Caco-2 (cell line): Measurements from ENCODE around the gene CFAP299. TPM values are rescaled to one million over a fixed set of nuclear protein-coding genes. Genes with fewer than 3 reads are reported as not detected.

Experiments
- BruUV-seq: library from RNA; stranded (reverse); fragments of 400-500 nt; replicated peaks from 2 replicates; lab custom pipeline; 2021; lab: Mats Ljungman, UMichigan
- CTCF ChIA-PET: fragments of 300-600 bp; sonication (Branson Sonifier 250); formaldehyde crosslinking; loops from one replicate; lab custom pipeline; 2022; ENCODE audit warnings: antibody characterized with exemption; lab: Charles Lee
- POLR2A ChIA-PET: fragments of 300-600 bp; sonication (Branson Sonifier 250); formaldehyde crosslinking; loops from one replicate; lab custom pipeline; 2022; ENCODE audit warnings: antibody characterized with exemption; lab: Charles Lee
- DNase-seq, 2 experiments: peaks; one replicate each; pipeline versions ENCODE4 v3.0.0 to v3.0.0-alpha.2; 2020 to 2022
- H3K27me3 ChIP-seq: replicated peaks from 2 replicates; pipeline ENCODE4 v1.6.0; 2011; ENCODE audit warnings: low read length; ENCODE audit not compliant: control insufficient read depth, insufficient read depth
- H3K36me3 ChIP-seq: 2 replicates; pipeline ENCODE4 v1.5.1; 2011; ENCODE audit warnings: low read length; ENCODE audit not compliant: control insufficient read depth, insufficient read depth
- H3K4me1 ChIP-seq: fragments of 250-450 bp; sonication (Bioruptor Pico); 2 replicates; pipeline ENCODE4 v1.5.1; 2020; ENCODE audit warnings: mild to moderate bottlenecking
- H3K4me3 ChIP-seq: 2 replicates; pipeline ENCODE4 v1.5.1; 2011; ENCODE audit warnings: low read depth, mild to moderate bottlenecking, control low read depth, low read length
- H3K9me3 ChIP-seq: fragments of 250-450 bp; sonication (Bioruptor Pico); 2 replicates; pipeline ENCODE4 v1.5.1; 2020; ENCODE audit warnings: mild to moderate bottlenecking, moderate library complexity
- H3K27ac Mint-ChIP-seq: one replicate; pipeline ENCODE4 v1.8.0; 2022; ENCODE audit warnings: mixed read lengths; ENCODE audit not compliant: unreplicated experiment
- H3K27me3 Mint-ChIP-seq: one replicate; pipeline ENCODE4 v1.8.0; 2022; ENCODE audit warnings: mixed read lengths; ENCODE audit not compliant: insufficient read depth, unreplicated experiment
- H3K36me3 Mint-ChIP-seq: one replicate; pipeline ENCODE4 v1.8.0; 2022; ENCODE audit warnings: mild to moderate bottlenecking, mixed read lengths; ENCODE audit not compliant: insufficient read depth, unreplicated experiment
- H3K4me1 Mint-ChIP-seq: one replicate; pipeline ENCODE4 v1.8.0; 2022; ENCODE audit warnings: low read depth, mixed read lengths; ENCODE audit not compliant: unreplicated experiment
- H3K4me3 Mint-ChIP-seq: one replicate; pipeline ENCODE4 v1.8.0; 2022; ENCODE audit warnings: mild to moderate bottlenecking, moderate library complexity, mixed read lengths; ENCODE audit not compliant: unreplicated experiment
- H3K9me3 Mint-ChIP-seq: one replicate; pipeline ENCODE4 v1.8.0; 2022; ENCODE audit warnings: mixed read lengths; ENCODE audit not compliant: unreplicated experiment
- CTCF ChIP-seq, 2 experiments: fragments of 200-600 bp in 1 of 2; IDR thresholded peaks; 1 replicate in 1 of 2; 2 replicates in 1 of 2; pipeline versions ENCODE4 v1.5.1 to v1.8.0; 2011 to 2022; ENCODE audit warnings: antibody characterized with exemption in 1 of 2, control low read depth in 1 of 2, inconsistent platforms in 1 of 2, low read depth in 1 of 2, low read length in 1 of 2, mild to moderate bottlenecking in 1 of 2, moderate library complexity in 1 of 2; ENCODE audit not compliant: insufficient read depth in 1 of 2, severe bottlenecking in 1 of 2, unreplicated experiment in 1 of 2
- intact Hi-C: fragments of 100-400 bp; cut with micrococcal nuclease; formaldehyde crosslinking; loops from one replicate; pipeline ENCODE4 v1.10.0; 2022; ENCODE audit not compliant: unreplicated experiment
- total RNA-seq: library from RNA; stranded (reverse); gene quantifications from 2 replicates; pipeline ENCODE4 v1.2.3, GENCODE V29; 2022

CFAP299 gene
- total RNA-seq, 1 experiment from 2014 or later, result not detected

GRCh38 chr4:80913381-80913780 is 577.9 kb downstream of the CFAP299 start:
- H3K4me3 Mint-ChIP-seq, result no peak overlapping the region
- intact Hi-C loops, result no loop called here
- Histone ChIP-seq H3K27me3 (no peaks in the 10 kb centered on the region), H3K4me1 (no peaks in the 10 kb centered on the region), H3K9me3 (no peaks in the 10 kb centered on the region), H3K36me3 (no peaks in the 10 kb centered on the region), H3K4me3 (no peak overlapping the region)
- peaks cover 9% of the 10 kb centered on the region for H3K27me3 Mint-ChIP-seq
- no peaks in the 10 kb centered on the region for H3K9me3 Mint-ChIP-seq
- no peak overlapping the region for H3K27ac Mint-ChIP-seq
- BruUV-seq, result no TSS peak
- H3K36me3 Mint-ChIP-seq, result no peaks in the 10 kb centered on the region
- no peaks in the 10 kb centered on the region for H3K4me1 Mint-ChIP-seq
- DNase-seq, result no peak
- POLR2A ChIA-PET, result no interaction called here
- no peak for TF ChIP-seq CTCF (IDR thresholded peaks at IDR 0.05; ENCODE audit: insufficient read depth in 1 of 2, low read depth in 1 of 2, low read length in 1 of 2, severe bottlenecking in 1 of 2, unreplicated experiment in 1 of 2)
- CTCF ChIA-PET, result no interaction called here

- H3K27ac Mint-ChIP-seq, result no peak overlapping the region
- Histone ChIP-seq H3K9me3 (no peaks in the 10 kb centered on the region), H3K4me1 (no peaks in the 10 kb centered on the region), H3K36me3 (no peaks in the 10 kb centered on the region), H3K4me3 (no peak overlapping the region), H3K27me3 (no peaks in the 10 kb centered on the region)
- no peaks in the 10 kb centered on the region for H3K4me1 Mint-ChIP-seq
- CTCF ChIA-PET, result no interaction called here
- POLR2A ChIA-PET, result no interaction called here
- peaks cover 9% of the 10 kb centered on the region for H3K27me3 Mint-ChIP-seq
- H3K4me3 Mint-ChIP-seq, result no peak overlapping the region
- H3K9me3 Mint-ChIP-seq, result no peaks in the 10 kb centered on the region
- intact Hi-C loops, result no loop called here
- TF ChIP-seq CTCF (IDR thresholded peaks at IDR 0.05; ENCODE audit: insufficient read depth in 1 of 2, low read depth in 1 of 2, low read length in 1 of 2, severe bottlenecking in 1 of 2, unreplicated experiment in 1 of 2), result no peak
- no peaks in the 10 kb centered on the region for H3K36me3 Mint-ChIP-seq
- no TSS peak for BruUV-seq
- DNase-seq, result no peak
Measured at GRCh38 chr4:80916770-80917169, 581.2 kb downstream of the CFAP299 start.

- no peaks in the 10 kb centered on the region for H3K27me3 ChIP-seq
- peaks cover 9% of the 10 kb centered on the region for H3K27me3 Mint-ChIP-seq
- TF ChIP-seq CTCF (IDR thresholded peaks at IDR 0.05; ENCODE audit: insufficient read depth in 1 of 2, low read depth in 1 of 2, low read length in 1 of 2, severe bottlenecking in 1 of 2, unreplicated experiment in 1 of 2), result no peak
- no peaks in the 10 kb centered on the region for H3K36me3 ChIP-seq
- H3K9me3 Mint-ChIP-seq, result no peaks in the 10 kb centered on the region
- no peak overlapping the region for H3K4me3 Mint-ChIP-seq
- H3K4me1 Mint-ChIP-seq, result no peaks in the 10 kb centered on the region
- H3K9me3 ChIP-seq, result no peaks in the 10 kb centered on the region
- no peak overlapping the region for H3K27ac Mint-ChIP-seq
- no peaks in the 10 kb centered on the region for H3K4me1 ChIP-seq
- no peak overlapping the region for H3K4me3 ChIP-seq
- BruUV-seq, result no TSS peak
- ChIA-PET CTCF (no interaction called here), POLR2A (no interaction called here)
- DNase-seq, result no peak
- H3K36me3 Mint-ChIP-seq, result no peaks in the 10 kb centered on the region
- intact Hi-C loops, result no loop called here
Measured at GRCh38 chr4:80918004-80918403, 582.5 kb downstream of the CFAP299 start.
